Fibroblast of pulmonary artery (primary cell): ENCODE data around the gene P2RX6.

Source experiments
- DNase-seq: peaks from one replicate; pipeline ENCODE4 v3.0.0-alpha.2; 2010; ENCODE audit warnings: low read depth
- H3K4me3 ChIP-seq: replicated peaks from 2 replicates; pipeline ENCODE4 v1.5.1; 2011; ENCODE audit warnings: low read depth, mild to moderate bottlenecking, control low read depth, low read length, moderate library complexity
- CTCF ChIP-seq: IDR thresholded peaks from 2 replicates; pipeline ENCODE4 v1.5.1; 2011; ENCODE audit warnings: mild to moderate bottlenecking, control low read depth, low read length, inconsistent platforms; ENCODE audit errors: missing control alignments

The P2RX6 gene

GRCh38 chr22:21025763-21026755 is 11.1 kb downstream of the P2RX6 start:
- no peak overlapping the region for H3K4me3 ChIP-seq
- no peak for DNase-seq
- TF ChIP-seq CTCF: no peak

- no peak overlapping the region for H3K4me3 ChIP-seq
- no peak for TF ChIP-seq CTCF
- peak; percentile 67 for DNase-seq
These were observed 12.1 kb downstream of the P2RX6 start for GRCh38 chr22:21026783-21027692.

GRCh38 chr22:21028277-21029251 is 13.6 kb downstream of the P2RX6 start:
- no peak for TF ChIP-seq CTCF
- DNase-seq: no peak
- H3K4me3 ChIP-seq: no peak overlapping the region

GRCh38 chr22:21029486-21030025 is 14.6 kb downstream of the P2RX6 start:
- no peak for DNase-seq
- H3K4me3 ChIP-seq: no peak overlapping the region

GRCh38 chr22:21030032-21030431 is 15.1 kb downstream of the P2RX6 start:
- no peak for TF ChIP-seq CTCF
- H3K4me3 ChIP-seq: no peak overlapping the region
- no peak for DNase-seq

More at GRCh38 chr22:21029486-21030025, 14.6 kb downstream of the P2RX6 start:
- TF ChIP-seq CTCF: no peak
